Erythroblast (primary cell): ENCODE results near the gene GMNC.

Experiments used
- GATA1 ChIP-seq: IDR thresholded peaks from 2 replicates; pipeline ENCODE4 v1.6.1; 2011; ENCODE audit warnings: low read depth, mild to moderate bottlenecking, control low read depth, low read length, moderate library complexity
- POLR2A ChIP-seq: IDR thresholded peaks from 2 replicates; pipeline ENCODE4 v1.6.1; 2011; ENCODE audit warnings: mild to moderate bottlenecking, low read length

DNA sequence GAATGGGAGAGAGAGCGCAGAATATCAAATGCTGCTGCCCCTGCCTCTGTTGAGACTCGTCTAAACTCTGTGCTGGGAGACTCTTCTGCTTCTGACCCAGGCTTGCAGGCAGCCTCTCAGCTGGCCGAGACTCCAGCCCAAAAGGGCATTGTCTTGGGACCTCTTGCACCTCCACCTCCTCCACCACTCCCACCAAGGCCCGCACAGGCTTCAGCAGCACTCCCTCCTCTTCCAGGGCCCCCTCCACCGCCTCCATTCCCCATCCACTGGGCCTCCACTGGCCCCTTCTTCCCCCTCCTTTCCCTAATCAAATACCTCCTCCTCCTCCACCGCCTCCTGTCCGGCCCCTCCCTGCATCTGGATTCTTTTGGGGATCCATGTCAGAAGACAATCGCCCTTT, 31.3 kb downstream of the GMNC start:
- no peak for TF ChIP-seq POLR2A
- no peak for TF ChIP-seq GATA1
